ENCODE results near the gene RETREG3. TPM values are rescaled to one million over a fixed set of nuclear protein-coding genes. Genes with fewer than 3 reads are reported as not detected.

The RETREG3 gene
- total and polyA plus RNA-seq, 2 of the 13 experiments (the other 11 are each of a cell fraction or from before 2014, with no cell fraction given): 47.0 to 55.8 TPM

DNA sequence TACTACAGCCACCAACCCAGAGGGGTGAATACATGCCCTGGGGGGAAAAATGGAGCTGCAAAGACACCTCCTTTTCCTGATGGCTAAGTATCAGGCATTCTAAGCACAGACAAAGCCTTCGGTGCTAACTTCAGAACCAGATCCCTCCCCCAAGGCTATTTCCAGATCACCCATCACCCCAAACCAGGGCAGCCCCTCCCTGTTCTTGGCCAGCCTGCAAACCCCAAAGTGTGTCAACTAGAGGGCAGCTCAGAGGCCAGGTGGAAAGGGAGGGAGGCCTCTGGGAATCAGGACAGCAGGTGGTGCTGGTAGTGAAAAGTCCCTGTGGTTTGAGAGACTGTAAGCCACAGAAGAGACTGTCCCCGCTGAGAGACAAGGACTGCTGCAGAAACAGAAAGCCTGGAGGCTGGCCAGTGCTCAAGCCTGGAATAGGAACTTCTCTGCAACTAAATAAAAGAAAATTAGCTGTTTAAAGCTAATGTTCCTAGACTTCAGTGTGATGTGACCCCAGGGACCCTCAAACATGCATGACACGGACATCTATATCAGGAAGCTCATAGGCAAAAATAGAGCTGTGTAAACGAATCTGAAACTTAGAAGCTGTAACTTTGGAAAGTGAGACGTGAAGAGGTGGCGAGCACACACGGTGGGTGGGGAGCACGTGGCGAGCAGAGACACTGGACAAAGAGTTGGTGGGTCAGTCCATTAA lies 9.4 kb upstream of the RETREG3 start (continued):
- TF ChIP-seq, protein P1, sequence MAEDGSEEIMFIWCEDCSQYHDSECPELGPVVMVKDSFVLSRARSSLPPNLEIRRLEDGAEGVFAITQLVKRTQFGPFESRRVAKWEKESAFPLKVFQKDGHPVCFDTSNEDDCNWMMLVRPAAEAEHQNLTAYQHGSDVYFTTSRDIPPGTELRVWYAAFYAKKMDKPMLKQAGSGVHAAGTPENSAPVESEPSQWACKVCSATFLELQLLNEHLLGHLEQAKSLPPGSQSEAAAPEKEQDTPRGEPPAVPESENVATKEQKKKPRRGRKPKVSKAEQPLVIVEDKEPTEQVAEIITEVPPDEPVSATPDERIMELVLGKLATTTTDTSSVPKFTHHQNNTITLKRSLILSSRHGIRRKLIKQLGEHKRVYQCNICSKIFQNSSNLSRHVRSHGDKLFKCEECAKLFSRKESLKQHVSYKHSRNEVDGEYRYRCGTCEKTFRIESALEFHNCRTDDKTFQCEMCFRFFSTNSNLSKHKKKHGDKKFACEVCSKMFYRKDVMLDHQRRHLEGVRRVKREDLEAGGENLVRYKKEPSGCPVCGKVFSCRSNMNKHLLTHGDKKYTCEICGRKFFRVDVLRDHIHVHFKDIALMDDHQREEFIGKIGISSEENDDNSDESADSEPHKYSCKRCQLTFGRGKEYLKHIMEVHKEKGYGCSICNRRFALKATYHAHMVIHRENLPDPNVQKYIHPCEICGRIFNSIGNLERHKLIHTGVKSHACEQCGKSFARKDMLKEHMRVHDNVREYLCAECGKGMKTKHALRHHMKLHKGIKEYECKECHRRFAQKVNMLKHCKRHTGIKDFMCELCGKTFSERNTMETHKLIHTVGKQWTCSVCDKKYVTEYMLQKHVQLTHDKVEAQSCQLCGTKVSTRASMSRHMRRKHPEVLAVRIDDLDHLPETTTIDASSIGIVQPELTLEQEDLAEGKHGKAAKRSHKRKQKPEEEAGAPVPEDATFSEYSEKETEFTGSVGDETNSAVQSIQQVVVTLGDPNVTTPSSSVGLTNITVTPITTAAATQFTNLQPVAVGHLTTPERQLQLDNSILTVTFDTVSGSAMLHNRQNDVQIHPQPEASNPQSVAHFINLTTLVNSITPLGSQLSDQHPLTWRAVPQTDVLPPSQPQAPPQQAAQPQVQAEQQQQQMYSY (CRISPR knock-in tag; IDR thresholded peaks at IDR 0.05): peak; percentile 86
- TF ChIP-seq SMARCC2 (IDR thresholded peaks at IDR 0.05) (no peak), TMF1 (CRISPR knock-in tag; IDR thresholded peaks at IDR 0.05; ENCODE audit: low read depth) (no peak), MAFG (CRISPR knock-in tag; IDR thresholded peaks at IDR 0.05) (no peak), PPARG (CRISPR knock-in tag; conservative IDR thresholded peaks at IDR 0.05) (peak; percentile 52; the same call in 1 of the 2 replicates), KDM5A (IDR thresholded peaks at IDR 0.05; ENCODE audit: borderline replicate concordance, low read length) (no peak), U2AF1 (optimal IDR thresholded peaks at IDR 0.05; ENCODE audit: low read depth, low read length) (no peak), KDM4B (CRISPR knock-in tag; IDR thresholded peaks at IDR 0.05) (no peak), RAD51 (IDR thresholded peaks at IDR 0.05; ENCODE audit: borderline replicate concordance) (no peak), KDM2A (CRISPR knock-in tag; IDR thresholded peaks at IDR 0.05; ENCODE audit: borderline replicate concordance, low read depth) (peak; percentile 79), SNAPC2 (CRISPR knock-in tag; IDR thresholded peaks at IDR 0.05) (no peak), KDM5B (CRISPR knock-in tag; IDR thresholded peaks at IDR 0.05; ENCODE audit: borderline replicate concordance) (no peak), ATM (IDR thresholded peaks at IDR 0.05; ENCODE audit: borderline replicate concordance) (no peak), CBX1 (IDR thresholded peaks at IDR 0.05; ENCODE audit: low read depth) (peak; percentile 48), ATF1 (CRISPR knock-in tag; IDR thresholded peaks at IDR 0.05) (no peak), ZNF468 (CRISPR knock-in tag; IDR thresholded peaks at IDR 0.05) (no peak), DMAP1 (CRISPR knock-in tag; IDR thresholded peaks at IDR 0.05) (no peak; the same call in none of the 2 replicates), DNMT3B (CRISPR knock-in tag; conservative IDR thresholded peaks at IDR 0.05) (no peak), ATAD3A (CRISPR knock-in tag; IDR thresholded peaks at IDR 0.05) (no peak), ZKSCAN8 (CRISPR knock-in tag; IDR thresholded peaks at IDR 0.05; ENCODE audit: borderline replicate concordance) (peak; percentile 62; the same call in 1 of the 2 replicates), ETV6 (CRISPR knock-in tag; conservative IDR thresholded peaks at IDR 0.05) (no peak)
- TF ChIP-seq, protein P2, sequence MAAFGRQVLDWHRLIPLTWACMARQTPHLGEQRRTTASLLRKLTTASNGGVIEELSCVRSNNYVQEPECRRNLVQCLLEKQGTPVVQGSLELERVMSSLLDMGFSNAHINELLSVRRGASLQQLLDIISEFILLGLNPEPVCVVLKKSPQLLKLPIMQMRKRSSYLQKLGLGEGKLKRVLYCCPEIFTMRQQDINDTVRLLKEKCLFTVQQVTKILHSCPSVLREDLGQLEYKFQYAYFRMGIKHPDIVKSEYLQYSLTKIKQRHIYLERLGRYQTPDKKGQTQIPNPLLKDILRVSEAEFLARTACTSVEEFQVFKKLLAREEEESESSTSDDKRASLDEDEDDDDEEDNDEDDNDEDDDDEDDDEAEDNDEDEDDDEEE (CRISPR knock-in tag; IDR thresholded peaks at IDR 0.05): no peak
- TF ChIP-seq, protein P3, sequence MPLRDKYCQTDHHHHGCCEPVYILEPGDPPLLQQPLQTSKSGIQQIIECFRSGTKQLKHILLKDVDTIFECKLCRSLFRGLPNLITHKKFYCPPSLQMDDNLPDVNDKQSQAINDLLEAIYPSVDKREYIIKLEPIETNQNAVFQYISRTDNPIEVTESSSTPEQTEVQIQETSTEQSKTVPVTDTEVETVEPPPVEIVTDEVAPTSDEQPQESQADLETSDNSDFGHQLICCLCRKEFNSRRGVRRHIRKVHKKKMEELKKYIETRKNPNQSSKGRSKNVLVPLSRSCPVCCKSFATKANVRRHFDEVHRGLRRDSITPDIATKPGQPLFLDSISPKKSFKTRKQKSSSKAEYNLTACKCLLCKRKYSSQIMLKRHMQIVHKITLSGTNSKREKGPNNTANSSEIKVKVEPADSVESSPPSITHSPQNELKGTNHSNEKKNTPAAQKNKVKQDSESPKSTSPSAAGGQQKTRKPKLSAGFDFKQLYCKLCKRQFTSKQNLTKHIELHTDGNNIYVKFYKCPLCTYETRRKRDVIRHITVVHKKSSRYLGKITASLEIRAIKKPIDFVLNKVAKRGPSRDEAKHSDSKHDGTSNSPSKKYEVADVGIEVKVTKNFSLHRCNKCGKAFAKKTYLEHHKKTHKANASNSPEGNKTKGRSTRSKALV (CRISPR knock-in tag; IDR thresholded peaks at IDR 0.05): no peak
- TF ChIP-seq, protein P4, sequence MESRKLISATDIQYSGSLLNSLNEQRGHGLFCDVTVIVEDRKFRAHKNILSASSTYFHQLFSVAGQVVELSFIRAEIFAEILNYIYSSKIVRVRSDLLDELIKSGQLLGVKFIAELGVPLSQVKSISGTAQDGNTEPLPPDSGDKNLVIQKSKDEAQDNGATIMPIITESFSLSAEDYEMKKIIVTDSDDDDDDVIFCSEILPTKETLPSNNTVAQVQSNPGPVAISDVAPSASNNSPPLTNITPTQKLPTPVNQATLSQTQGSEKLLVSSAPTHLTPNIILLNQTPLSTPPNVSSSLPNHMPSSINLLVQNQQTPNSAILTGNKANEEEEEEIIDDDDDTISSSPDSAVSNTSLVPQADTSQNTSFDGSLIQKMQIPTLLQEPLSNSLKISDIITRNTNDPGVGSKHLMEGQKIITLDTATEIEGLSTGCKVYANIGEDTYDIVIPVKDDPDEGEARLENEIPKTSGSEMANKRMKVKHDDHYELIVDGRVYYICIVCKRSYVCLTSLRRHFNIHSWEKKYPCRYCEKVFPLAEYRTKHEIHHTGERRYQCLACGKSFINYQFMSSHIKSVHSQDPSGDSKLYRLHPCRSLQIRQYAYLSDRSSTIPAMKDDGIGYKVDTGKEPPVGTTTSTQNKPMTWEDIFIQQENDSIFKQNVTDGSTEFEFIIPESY (CRISPR knock-in tag; IDR thresholded peaks at IDR 0.05): no peak

Data from HepG2 (cell line).